ENCODE results near the gene NADK2. TPM values are rescaled to one million over a fixed set of nuclear protein-coding genes. Genes with fewer than 3 reads are reported as not detected.
"Not testable (repeated sequence)": the region's sequence is repeated elsewhere in the genome, so short reads cannot be mapped to it uniquely, and the experiment has no call there.

The NADK2 gene
- total RNA-seq = 28.8 and 32.6 TPM in 2 replicates
- polyA plus RNA-seq (2012) = 18.9 TPM

GRCh38 chr5:36241631-36242533, at the start of gene NADK2:
Gene NADK2, minus strand, starts transcription at chr5:36241925. Its CDS starts 127 bp downstream, at chr5:36241798.
- peak; percentile 98 for DNase-seq (ENCODE audit: low read depth)

GRCh38 chr5:36285837-36286615, 44.3 kb upstream of the NADK2 start:
- DNase-seq (ENCODE audit: low read depth) = no peak

GRCh38 chr5:36283775-36284174, 42.0 kb upstream of the NADK2 start:
- DNase-seq (ENCODE audit: low read depth) = not testable (repeated sequence)

- DNase-seq (ENCODE audit: low read depth) = no peak
Measured at GRCh38 chr5:36281626-36282025, 39.9 kb upstream of the NADK2 start.

GRCh38 chr5:36279054-36279698, 37.5 kb upstream of the NADK2 start:
- peak; percentile 28 for DNase-seq (ENCODE audit: low read depth)

- DNase-seq (ENCODE audit: low read depth) = no peak
Measured at GRCh38 chr5:36277521-36278176, 35.9 kb upstream of the NADK2 start.

GRCh38 chr5:36276864-36277263, 35.1 kb upstream of the NADK2 start:
- no peak for DNase-seq (ENCODE audit: low read depth)

- peak; percentile 77 for DNase-seq (ENCODE audit: low read depth)
Measured at GRCh38 chr5:36273809-36274526, 32.2 kb upstream of the NADK2 start.

GRCh38 chr5:36272136-36272690, 30.5 kb upstream of the NADK2 start:
- no peak for DNase-seq (ENCODE audit: low read depth)

GRCh38 chr5:36270876-36271575, 29.3 kb upstream of the NADK2 start:
- DNase-seq (ENCODE audit: low read depth) = no peak

GRCh38 chr5:36270175-36270574, 28.4 kb upstream of the NADK2 start:
- no peak for DNase-seq (ENCODE audit: low read depth)

GRCh38 chr5:36269478-36269877, 27.8 kb upstream of the NADK2 start:
- no peak for DNase-seq (ENCODE audit: low read depth)

GRCh38 chr5:36267905-36268304, 26.2 kb upstream of the NADK2 start:
- no peak for DNase-seq (ENCODE audit: low read depth)

- no peak for DNase-seq (ENCODE audit: low read depth)
Measured at GRCh38 chr5:36264202-36264760, 22.6 kb upstream of the NADK2 start.

- no peak for DNase-seq (ENCODE audit: low read depth)
Measured at GRCh38 chr5:36261186-36261585, 19.5 kb upstream of the NADK2 start.

GRCh38 chr5:36253575-36253974, 11.8 kb upstream of the NADK2 start:
- peak; percentile 41 for DNase-seq (ENCODE audit: low read depth)

GRCh38 chr5:36252722-36253365, 11.1 kb upstream of the NADK2 start:
- peak; percentile 41 for DNase-seq (ENCODE audit: low read depth)

GRCh38 chr5:36251218-36251617, 9.5 kb upstream of the NADK2 start:
- no peak for DNase-seq (ENCODE audit: low read depth)

- DNase-seq (ENCODE audit: low read depth) = no peak
Measured at GRCh38 chr5:36250427-36250826, 8.7 kb upstream of the NADK2 start.
